HuH-7.5 (cell line): ENCODE data around the gene RAB35.
"Not testable (repeated sequence)": the region's sequence is repeated elsewhere in the genome, so short reads cannot be mapped to it uniquely, and the experiment has no call there.

ENCODE experiments used
- DNase-seq: peaks from one replicate; pipeline ENCODE4 v3.0.0; 2011; ENCODE audit warnings: low spot score

Gene RAB35

DNA sequence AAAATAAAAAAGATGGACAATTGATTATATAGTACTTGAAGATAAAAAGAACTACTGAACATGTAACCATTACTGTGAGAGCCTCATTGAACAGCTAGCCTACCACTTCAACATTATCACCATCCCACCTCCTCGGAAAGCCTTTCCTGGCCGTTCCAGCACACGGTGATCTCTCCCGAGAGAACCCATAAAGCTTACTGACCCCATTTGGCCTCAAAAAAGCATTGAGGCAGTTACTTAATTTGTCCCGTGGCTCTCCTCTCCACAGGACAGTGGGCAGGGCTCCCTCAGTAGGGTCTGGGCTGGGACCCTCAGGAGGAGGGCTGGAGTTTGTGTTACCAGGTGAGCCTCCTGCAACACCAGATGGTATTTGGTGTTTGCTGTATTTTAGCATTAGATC lies 55.8 kb downstream of the RAB35 start:
- DNase-seq = no peak

DNA sequence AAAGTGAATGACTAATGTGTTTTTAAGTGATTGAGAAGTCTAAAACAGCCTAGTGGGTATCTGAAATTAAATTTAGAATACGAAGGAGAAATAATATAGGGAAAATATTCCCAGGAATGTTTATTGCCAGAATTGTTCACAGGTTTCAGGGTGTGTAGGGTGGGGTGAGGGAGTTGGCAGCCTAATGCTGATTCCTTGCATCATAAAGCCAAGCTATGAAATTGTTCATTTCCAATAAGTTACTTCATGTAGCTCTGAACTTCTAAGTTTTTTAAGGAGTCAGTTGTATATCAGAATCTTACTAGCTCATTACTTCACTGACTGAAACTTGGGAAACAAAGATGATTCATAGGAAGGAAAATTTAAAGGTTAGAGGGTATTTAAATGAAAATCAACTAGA lies 56.4 kb downstream of the RAB35 start:
- no peak for DNase-seq

DNA sequence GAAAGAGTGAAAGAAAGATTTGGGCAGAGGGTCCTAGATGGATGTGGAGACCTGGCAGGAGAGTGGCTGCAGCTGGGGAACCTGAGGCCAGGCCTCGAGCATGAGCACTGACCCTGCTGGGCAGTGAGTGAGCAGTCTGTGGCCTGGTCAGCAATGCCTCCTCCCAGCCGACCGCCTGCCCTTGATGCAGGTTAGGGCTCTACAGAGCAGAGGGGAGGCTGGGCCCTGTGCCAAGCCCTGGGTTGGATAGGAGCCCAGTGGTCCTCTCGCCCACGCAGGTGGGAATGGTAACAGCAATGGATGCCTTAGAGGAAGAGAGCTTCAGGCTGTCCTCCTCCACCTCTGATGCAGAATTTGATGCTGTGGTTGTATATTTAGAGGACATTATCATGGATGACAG lies 59.8 kb downstream of the RAB35 start:
- no peak for DNase-seq

DNA sequence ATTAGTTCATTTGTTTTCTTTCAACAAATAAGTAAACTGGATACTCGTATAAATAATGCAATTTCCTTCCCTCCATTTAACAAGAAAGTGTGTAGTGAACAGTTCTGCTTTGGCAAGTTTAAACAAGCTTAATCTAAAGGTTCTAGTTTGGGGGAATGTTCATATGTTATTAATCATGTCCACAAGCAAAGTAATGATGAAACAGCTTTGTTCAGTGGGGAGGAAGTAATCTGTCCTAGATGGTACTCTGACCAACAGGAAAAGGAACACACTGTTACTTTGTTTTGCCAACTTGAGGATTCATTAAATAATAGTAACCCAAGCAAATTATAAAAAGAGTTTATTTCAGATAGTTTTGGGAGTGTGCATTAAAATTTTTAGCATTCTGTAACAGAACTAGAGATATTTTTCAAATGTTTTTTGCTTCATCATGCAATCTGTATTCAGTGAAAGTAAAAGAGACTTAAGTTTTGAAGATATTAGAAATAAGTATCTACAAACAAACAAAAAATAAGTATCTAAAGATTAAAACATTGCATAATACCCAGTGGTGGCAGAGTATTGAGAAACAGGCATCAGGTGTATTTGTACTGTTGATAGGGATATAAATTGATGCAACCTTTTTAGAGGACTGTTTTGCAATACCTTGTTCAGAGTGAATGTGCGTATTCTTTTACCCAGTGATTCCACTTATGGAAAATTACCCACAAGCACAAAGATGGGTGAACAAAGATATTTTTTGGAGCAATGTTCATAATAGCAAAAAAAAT lies 61.1 kb downstream of the RAB35 start:
- DNase-seq = no peak

- DNase-seq = no peak
Observed at GRCh38 chr12:120054293-120054692, 62.3 kb downstream of the RAB35 start.

DNA sequence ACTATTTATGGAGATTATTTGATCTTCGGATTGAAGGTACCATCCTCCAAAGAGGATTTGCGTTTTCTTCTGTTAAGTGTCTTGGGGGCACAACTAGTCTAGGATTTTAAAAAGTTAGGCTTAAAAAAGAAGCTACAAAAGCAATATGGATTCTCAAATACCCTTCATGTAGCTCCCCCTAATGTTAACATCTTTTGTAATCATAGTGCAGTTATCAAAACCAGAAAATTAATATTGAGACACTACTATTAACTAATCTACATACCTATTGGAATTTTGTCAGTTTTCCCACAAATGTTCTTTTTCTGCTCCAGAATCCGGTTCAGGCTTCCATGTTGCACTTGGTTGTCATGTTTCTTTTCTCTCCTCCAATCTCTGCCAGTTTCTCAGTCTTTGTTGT lies 65.0 kb downstream of the RAB35 start:
- DNase-seq = no peak

DNA sequence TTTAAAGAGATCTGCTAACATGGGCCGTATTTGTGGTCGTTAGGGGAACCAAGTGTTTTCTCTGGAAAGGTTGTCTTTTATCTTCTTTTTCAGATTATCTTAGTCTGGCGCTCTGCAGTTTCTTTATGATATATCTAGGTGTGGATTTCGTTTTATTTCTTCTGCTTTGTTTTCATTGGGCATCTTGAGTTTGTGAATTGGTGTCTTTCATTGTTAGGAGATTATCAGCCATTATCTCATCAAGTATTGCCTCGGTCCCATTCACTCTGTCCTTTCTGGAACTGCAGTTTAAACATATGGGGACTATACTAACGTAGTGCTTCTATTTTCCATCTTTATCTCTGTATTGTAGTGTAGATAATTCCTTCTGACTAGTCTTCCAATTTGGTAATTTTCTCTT lies 67.1 kb downstream of the RAB35 start:
- DNase-seq = no peak

DNA sequence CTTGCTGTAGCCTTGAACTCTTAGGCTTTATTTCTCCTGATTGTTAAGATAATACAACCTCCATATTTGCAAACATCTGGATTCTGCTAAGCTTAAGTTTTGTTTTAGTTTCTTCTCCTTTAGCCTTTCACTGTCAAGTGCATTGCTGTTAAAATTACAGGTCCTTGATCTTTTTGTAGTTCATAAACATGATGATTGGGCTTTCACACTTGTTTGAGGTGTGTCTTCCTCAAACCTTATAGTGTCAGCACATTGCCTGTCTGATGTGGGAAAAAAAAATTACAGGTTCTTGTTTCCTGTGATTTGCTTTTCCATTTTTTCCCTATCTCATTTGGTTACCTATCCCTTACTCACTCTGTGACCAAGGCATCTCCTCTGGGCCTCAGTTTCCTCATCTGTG lies 68.3 kb downstream of the RAB35 start:
- DNase-seq = no peak

- no peak for DNase-seq
Observed at GRCh38 chr12:120047072-120047471, 69.5 kb downstream of the RAB35 start.

- not testable (repeated sequence) for DNase-seq
Observed at GRCh38 chr12:120045367-120045766, 71.2 kb downstream of the RAB35 start.
